ENCODE measurements around the gene WDTC1.

Gene WDTC1

GRCh38 chr1:27327964-27328363, 93.5 kb downstream of the WDTC1 start:
- Histone ChIP-seq H3K27ac (replicated peaks) (no peak overlapping the region), H3K27me3 (ENCODE audit: insufficient read depth, poor library complexity, severe bottlenecking) (no peaks in the 10 kb centered on the region)

GRCh38 chr1:27330786-27331185, 96.4 kb downstream of the WDTC1 start:
- TF ChIP-seq REST (IDR thresholded peaks at IDR 0.05; ENCODE audit: insufficient replicate concordance, low read depth): no peak
- TF ChIP-seq GABPA (IDR thresholded peaks at IDR 0.05; ENCODE audit: low read depth): no peak
- no peak for TF ChIP-seq CTCF (IDR thresholded peaks at IDR 0.05; ENCODE audit: insufficient read depth, low read length)
- TF ChIP-seq SPI1 (IDR thresholded peaks at IDR 0.05; ENCODE audit: borderline replicate concordance, low read depth): no peak
- TF ChIP-seq POLR2AphosphoS5 (IDR thresholded peaks at IDR 0.05; ENCODE audit: low read depth): no peak
- H3K27me3 ChIP-seq (ENCODE audit: insufficient read depth, poor library complexity, severe bottlenecking): no peaks in the 10 kb centered on the region

More at GRCh38 chr1:27327964-27328363, 93.5 kb downstream of the WDTC1 start:
- TF ChIP-seq CTCF (IDR thresholded peaks at IDR 0.05; ENCODE audit: insufficient read depth, low read length) (no peak), GABPA (IDR thresholded peaks at IDR 0.05; ENCODE audit: low read depth) (no peak), REST (IDR thresholded peaks at IDR 0.05; ENCODE audit: insufficient replicate concordance, low read depth) (no peak), POLR2AphosphoS5 (IDR thresholded peaks at IDR 0.05; ENCODE audit: low read depth) (no peak), SPI1 (IDR thresholded peaks at IDR 0.05; ENCODE audit: borderline replicate concordance, low read depth) (no peak)
- H3K4me3 ChIP-seq (replicated peaks; ENCODE audit: insufficient read depth, low read length): no peak overlapping the region
- DNase-seq (ENCODE audit: low read depth in 1 of 2, low spot score in 1 of 2): no peak

DNA sequence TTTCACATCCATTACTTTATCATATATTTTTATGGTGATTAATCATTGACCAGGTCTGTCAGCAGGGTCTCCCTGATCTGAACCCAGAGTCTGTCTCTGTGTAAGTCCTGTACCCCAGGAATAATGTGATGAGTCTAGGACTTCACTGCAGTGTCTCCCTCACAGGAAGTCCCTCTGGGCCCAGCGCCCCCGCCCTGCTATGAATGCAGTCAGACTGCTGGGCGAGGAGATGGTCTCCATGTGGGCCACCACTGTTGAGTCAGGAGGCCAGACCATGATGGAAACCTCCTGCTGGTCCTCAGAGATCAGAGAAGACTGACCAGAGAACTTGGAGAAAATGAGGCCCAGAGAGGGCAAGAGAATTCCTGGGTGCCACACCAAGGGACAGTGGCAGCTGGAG, 97.0 kb downstream of the WDTC1 start:
- Histone ChIP-seq H3K27ac (replicated peaks) (no peak overlapping the region), H3K27me3 (ENCODE audit: insufficient read depth, poor library complexity, severe bottlenecking) (no peaks in the 10 kb centered on the region), H3K4me3 (replicated peaks; ENCODE audit: insufficient read depth, low read length) (no peak overlapping the region)
- DNase-seq (ENCODE audit: low read depth in 1 of 2, low spot score in 1 of 2): no peak
- TF ChIP-seq CTCF (IDR thresholded peaks at IDR 0.05; ENCODE audit: insufficient read depth, low read length): no peak
- TF ChIP-seq SPI1 (IDR thresholded peaks at IDR 0.05; ENCODE audit: borderline replicate concordance, low read depth): no peak

More at GRCh38 chr1:27330786-27331185, 96.4 kb downstream of the WDTC1 start:
- no peak for DNase-seq (ENCODE audit: low read depth in 1 of 2, low spot score in 1 of 2)
- H3K27ac ChIP-seq (replicated peaks): no peak overlapping the region
- H3K4me3 ChIP-seq (replicated peaks; ENCODE audit: insufficient read depth, low read length): no peak overlapping the region

DNA sequence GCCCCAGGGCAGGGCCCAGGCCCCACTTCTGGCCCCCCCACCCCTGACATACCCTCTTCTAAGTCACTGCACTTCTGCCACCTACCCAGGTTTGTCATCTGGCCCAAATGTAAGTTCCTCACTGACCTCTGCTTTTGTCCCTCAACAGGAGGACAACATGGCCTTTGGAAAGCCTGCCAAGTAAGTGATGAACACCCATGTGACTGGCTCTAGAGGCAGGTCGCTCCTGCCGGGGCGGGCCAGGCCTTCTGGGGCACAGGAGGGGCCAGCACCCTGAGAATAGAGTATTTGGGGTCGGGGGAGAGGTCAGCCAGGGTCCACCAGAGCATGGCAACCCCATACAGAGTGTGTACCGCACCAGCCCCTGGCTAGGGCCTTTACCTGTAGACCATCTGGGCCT, 97.5 kb downstream of the WDTC1 start:
- no peak for TF ChIP-seq POLR2AphosphoS5 (IDR thresholded peaks at IDR 0.05; ENCODE audit: low read depth)
- TF ChIP-seq REST (IDR thresholded peaks at IDR 0.05; ENCODE audit: insufficient replicate concordance, low read depth): no peak
- no peak for TF ChIP-seq GABPA (IDR thresholded peaks at IDR 0.05; ENCODE audit: low read depth)
- no peak for TF ChIP-seq SPI1 (IDR thresholded peaks at IDR 0.05; ENCODE audit: borderline replicate concordance, low read depth)
- no peak for TF ChIP-seq CTCF (IDR thresholded peaks at IDR 0.05; ENCODE audit: insufficient read depth, low read length)
- H3K4me3 ChIP-seq (replicated peaks; ENCODE audit: insufficient read depth, low read length): no peak overlapping the region
- no peak for DNase-seq (ENCODE audit: low read depth in 1 of 2, low spot score in 1 of 2)
- no peak overlapping the region for H3K27ac ChIP-seq (replicated peaks)
- no peaks in the 10 kb centered on the region for H3K27me3 ChIP-seq (ENCODE audit: insufficient read depth, poor library complexity, severe bottlenecking)

Data from HL-60 (cell line).